ENCODE data around the gene EMILIN3. TPM values are rescaled to one million over a fixed set of nuclear protein-coding genes. Genes with fewer than 3 reads are reported as not detected.

Gene EMILIN3
- total RNA-seq, 2 experiments from 2014 or later = not detected

DNA sequence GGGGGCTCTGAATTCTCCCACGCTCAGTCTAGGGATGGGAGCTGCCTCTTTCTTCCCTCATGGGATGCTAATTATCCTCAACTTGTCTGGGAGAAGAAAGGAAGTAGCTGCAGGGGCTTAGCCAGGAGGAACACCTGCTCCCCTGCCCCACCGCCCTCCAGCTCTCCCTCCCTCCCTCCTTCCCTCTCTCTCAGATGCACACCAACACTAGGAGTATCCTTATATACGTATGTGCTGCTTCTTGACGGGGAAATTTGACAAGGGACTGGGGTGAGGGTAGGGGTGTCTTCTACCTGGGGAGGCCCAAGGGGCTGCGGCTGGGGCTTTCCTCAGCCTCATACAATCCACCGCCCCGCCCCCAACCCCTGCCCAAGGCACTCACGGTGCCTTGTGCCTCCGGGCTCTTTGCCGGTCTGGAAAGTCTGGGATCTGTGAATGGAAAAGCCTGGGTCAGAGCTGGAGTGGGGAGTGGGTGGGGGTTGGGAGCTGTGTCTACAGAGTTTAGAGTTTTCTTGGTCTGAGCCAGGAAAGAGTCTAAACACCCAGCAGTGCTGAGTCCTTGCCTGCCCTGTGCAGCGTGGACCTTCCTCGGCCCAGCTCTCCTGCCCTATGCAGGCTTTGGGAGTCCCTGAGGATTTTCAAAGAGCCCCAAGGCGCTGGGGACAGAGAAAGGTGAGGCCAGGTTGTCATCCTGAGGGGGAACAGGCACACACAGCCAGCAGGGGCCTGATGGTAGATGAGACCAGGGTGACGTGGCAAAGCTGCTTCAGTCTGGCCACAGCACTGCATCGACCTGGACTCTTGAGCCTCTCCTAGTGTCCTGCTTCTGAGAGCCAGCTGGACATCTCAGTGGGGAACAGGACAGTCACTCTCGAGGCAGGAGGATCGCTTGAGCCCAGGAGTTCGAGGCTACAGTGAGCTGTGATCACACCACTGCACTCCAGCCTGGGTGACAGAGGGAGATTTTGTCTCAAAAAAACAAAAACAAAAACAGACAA is 29.3 kb upstream of the EMILIN3 start:
- H3K27ac Mint-ChIP-seq = no peak overlapping the region
- H3K4me1 Mint-ChIP-seq = no peaks in the 10 kb centered on the region
- no peak overlapping the region for H3K4me3 Mint-ChIP-seq
- no peaks in the 10 kb centered on the region for H3K36me3 Mint-ChIP-seq
- no peaks in the 10 kb centered on the region for H3K9me3 Mint-ChIP-seq
- no peak for DNase-seq
- no peaks in the 10 kb centered on the region for H3K27me3 Mint-ChIP-seq

DNA sequence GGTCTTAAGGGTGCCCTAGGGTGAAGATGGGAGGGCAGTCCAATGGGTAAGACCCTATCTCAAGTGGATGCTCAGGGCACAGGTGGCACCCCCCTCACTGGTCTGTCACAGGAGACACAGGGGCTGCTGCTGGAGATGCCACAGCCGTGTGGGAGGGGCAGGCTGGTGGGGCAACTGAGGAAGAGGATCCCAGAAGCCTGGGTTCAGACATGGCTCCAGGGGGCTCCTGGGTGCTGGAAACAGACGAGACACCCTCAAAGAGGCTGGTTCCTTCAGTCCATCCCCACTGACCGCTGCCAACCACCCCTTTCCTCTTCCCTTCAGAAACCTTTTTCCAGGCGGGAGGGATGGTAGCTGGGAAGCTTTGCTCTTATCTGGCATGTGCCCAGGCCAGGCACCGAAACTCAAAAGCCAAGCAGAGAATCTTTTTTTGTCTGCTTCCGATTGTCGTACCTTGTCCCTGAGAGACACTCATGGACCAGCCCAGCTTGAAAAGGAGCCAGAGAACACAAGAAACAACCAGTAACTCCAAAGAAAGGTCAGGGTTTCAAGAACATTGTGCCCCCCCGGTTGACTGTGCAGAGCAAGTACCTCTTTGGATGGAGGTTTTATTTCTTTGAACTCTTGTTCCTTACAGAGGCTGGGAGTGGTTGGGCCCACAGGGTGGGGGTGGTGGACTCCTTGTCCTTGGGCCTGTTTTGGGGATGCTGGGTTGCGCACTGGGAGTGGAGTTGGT is 28.5 kb upstream of the EMILIN3 start:
- DNase-seq = no peak
- Mint-ChIP-seq H3K36me3 (no peaks in the 10 kb centered on the region), H3K4me3 (no peak overlapping the region), H3K27ac (no peak overlapping the region), H3K4me1 (no peaks in the 10 kb centered on the region), H3K27me3 (no peaks in the 10 kb centered on the region), H3K9me3 (no peaks in the 10 kb centered on the region)

DNA sequence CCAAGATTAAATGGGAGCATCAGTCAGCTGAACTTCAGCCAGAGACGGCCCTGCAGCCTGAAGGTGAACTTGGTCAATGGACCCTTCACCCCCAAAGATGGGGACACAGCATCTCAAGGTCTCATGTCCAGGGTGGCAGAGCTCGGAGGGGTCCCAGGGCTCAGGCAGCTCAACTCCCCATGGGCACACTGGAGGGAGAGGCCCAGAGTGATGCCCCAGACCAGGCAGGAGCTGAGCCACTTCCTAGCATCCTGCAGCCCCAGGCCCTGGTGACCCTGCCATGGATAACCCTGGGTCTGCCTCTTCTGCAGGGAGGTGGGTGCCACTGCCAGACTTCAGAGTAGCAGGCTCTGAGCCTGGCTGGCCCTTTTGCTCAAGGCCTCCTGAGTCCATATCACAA is 27.5 kb upstream of the EMILIN3 start:
- Mint-ChIP-seq H3K27ac (no peak overlapping the region), H3K4me1 (no peaks in the 10 kb centered on the region), H3K4me3 (no peak overlapping the region), H3K27me3 (no peaks in the 10 kb centered on the region), H3K9me3 (no peaks in the 10 kb centered on the region), H3K36me3 (no peaks in the 10 kb centered on the region)
- DNase-seq = no peak

DNA sequence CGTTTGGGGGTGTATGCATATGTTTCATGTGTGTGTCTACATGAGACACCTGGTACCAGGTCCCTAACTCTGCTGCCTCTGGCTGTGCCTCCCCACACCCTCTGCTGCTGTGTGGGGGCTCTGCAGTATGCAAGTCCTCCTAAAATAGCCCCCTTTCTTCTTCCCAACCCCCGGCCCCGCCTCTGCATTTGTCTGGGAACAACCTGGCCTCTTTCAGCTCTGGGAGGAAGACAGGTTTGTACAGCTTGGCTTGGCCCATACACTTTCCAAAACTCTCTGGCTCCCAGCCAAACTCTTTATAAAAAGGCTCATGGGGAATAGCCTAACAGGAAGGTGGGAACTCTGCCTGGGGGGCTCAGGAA is 27.1 kb upstream of the EMILIN3 start:
- H3K27ac Mint-ChIP-seq = no peak overlapping the region

DNA sequence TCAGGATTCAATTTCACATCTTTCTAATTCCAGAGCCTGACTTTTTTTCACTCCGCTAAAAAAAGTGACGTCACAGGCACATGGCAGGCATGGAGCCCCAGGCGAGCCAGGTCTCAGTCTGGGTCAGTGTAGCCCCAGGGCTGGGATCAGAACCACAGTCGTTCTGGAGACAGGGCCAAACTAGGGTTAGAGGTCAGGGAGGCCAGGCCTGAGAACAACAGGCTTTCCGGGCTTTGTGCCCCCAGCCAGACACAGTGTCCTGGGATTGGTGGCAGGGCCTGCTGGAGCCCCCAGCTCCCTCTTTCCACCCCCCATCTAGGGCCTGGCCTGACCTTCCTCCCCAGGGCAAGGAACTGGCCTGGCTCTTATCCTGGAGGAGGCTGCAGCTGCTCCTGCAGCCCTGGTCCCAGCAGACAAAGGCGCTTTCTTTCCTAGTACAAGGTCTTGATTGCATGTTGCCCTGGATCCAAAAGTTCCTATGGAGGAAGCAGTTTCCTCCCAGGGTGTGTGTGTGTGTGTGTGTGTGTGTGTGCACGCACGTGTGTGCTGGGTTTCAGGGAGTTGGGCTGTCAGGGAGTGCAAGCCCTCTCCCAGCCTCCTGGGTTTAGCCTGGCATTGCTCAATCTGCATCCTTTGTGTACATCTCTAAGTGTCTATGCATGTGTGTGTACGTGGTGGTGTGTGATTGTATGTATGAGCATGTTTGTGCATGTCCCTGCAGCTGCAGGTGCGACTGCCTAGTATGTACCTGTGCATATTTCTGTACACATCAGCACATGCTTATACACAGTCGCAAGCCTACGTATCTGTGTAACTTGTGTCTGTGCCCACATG is 26.5 kb upstream of the EMILIN3 start:
- Mint-ChIP-seq H3K4me3 (no peak overlapping the region), H3K9me3 (no peaks in the 10 kb centered on the region), H3K27ac (no peak overlapping the region), H3K36me3 (no peaks in the 10 kb centered on the region), H3K4me1 (no peaks in the 10 kb centered on the region), H3K27me3 (no peaks in the 10 kb centered on the region)
- DNase-seq = no peak

More for the DNA sequence above, 27.1 kb upstream of the EMILIN3 start:
- Mint-ChIP-seq H3K9me3 (no peaks in the 10 kb centered on the region), H3K36me3 (no peaks in the 10 kb centered on the region), H3K27me3 (no peaks in the 10 kb centered on the region), H3K4me3 (no peak overlapping the region), H3K4me1 (no peaks in the 10 kb centered on the region)
- DNase-seq = no peak

DNA sequence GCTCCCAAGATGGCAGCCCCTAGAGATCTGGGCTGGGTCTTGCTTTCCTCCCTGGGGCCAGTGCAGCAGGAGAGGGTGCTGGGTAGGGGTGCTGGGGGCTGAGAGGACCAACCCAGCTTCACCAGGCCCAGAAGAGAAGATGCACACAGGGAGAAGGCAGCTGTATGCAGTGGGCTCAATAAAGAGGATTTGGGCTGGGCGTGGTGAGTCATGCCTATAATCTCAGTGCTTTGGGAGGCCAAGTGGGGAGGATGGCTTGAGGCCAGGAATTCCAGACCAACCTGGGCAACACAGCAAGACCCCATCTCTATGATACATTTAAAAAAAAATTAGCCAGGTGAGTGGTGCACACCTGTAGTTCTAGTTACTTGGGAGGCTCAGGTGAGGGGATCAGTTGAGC is 25.7 kb upstream of the EMILIN3 start:
- Mint-ChIP-seq H3K27ac (no peak overlapping the region), H3K4me3 (no peak overlapping the region), H3K4me1 (no peaks in the 10 kb centered on the region), H3K36me3 (no peaks in the 10 kb centered on the region), H3K27me3 (no peaks in the 10 kb centered on the region), H3K9me3 (no peaks in the 10 kb centered on the region)
- no peak for DNase-seq

DNA sequence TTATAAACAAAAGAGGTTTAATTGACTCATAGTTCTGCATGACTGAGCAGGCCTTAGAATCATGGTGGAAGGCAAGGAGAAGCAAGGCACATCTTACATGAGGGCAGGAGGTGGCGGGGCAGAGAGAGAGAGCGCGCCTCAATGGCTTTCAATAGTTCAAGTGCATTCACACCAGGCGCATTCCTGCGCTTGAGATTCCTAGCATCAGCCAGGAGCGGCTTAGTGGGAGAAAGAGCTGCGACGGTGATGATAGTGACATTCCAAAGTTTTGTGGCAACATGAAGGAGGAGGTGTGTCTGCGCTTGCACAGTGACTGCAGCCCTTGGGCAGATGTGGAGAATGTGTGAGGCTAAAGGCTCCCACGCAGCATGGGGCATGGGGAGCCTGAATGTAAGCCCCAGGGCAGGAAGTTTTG is 25.0 kb upstream of the EMILIN3 start:
- Mint-ChIP-seq H3K9me3 (no peaks in the 10 kb centered on the region), H3K4me1 (no peaks in the 10 kb centered on the region), H3K4me3 (no peak overlapping the region), H3K27me3 (no peaks in the 10 kb centered on the region), H3K36me3 (no peaks in the 10 kb centered on the region), H3K27ac (no peak overlapping the region)
- DNase-seq = no peak

DNA sequence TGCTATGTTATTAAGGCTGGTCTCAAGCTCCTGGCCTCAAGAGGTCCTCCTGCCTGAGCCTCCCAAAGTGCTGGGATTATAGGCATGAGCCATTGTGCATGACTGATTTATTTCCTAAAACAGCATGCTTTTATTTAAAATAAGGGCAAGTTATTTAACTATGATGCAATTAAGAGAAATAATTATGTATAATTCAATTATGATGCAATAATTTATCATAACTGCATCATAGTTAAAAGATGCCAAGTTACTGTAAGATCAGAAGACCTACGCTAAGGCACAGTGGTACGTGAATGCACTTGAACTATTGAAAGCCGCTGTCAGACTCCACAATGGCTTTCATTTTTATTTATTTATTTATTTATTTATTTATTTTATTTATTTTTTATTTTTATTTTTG is 24.3 kb upstream of the EMILIN3 start:
- Mint-ChIP-seq H3K27me3 (no peaks in the 10 kb centered on the region), H3K4me1 (no peaks in the 10 kb centered on the region), H3K27ac (no peak overlapping the region), H3K36me3 (no peaks in the 10 kb centered on the region), H3K9me3 (no peaks in the 10 kb centered on the region), H3K4me3 (no peak overlapping the region)
- DNase-seq = no peak

DNA sequence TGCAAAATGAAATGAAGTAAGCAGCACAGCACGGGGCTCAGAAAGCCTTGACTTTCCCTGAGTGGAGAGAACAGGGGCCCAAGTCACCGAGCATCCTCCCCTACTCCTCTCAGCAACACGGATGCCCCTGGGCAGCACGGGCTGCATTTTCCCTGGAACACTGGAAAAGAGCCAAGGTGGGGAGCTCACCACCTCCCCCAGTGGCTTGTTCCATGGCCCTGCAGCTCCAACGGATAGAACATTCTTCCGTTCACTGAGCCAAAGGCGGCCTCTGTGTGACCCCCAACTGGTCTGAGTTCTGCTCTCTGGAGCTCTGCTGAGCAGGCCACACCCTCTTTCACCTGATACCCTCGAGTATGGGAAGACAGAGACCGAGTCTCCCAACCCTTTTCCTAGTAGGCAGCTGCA is 20.8 kb upstream of the EMILIN3 start:
- DNase-seq = no peak
- H3K4me1 Mint-ChIP-seq = no peaks in the 10 kb centered on the region
- H3K27me3 Mint-ChIP-seq = peaks cover 7% of the 10 kb centered on the region
- no peak overlapping the region for H3K27ac Mint-ChIP-seq
- no peaks in the 10 kb centered on the region for H3K36me3 Mint-ChIP-seq
- H3K4me3 Mint-ChIP-seq = no peak overlapping the region
- H3K9me3 Mint-ChIP-seq = peaks cover 2% of the 10 kb centered on the region

DNA sequence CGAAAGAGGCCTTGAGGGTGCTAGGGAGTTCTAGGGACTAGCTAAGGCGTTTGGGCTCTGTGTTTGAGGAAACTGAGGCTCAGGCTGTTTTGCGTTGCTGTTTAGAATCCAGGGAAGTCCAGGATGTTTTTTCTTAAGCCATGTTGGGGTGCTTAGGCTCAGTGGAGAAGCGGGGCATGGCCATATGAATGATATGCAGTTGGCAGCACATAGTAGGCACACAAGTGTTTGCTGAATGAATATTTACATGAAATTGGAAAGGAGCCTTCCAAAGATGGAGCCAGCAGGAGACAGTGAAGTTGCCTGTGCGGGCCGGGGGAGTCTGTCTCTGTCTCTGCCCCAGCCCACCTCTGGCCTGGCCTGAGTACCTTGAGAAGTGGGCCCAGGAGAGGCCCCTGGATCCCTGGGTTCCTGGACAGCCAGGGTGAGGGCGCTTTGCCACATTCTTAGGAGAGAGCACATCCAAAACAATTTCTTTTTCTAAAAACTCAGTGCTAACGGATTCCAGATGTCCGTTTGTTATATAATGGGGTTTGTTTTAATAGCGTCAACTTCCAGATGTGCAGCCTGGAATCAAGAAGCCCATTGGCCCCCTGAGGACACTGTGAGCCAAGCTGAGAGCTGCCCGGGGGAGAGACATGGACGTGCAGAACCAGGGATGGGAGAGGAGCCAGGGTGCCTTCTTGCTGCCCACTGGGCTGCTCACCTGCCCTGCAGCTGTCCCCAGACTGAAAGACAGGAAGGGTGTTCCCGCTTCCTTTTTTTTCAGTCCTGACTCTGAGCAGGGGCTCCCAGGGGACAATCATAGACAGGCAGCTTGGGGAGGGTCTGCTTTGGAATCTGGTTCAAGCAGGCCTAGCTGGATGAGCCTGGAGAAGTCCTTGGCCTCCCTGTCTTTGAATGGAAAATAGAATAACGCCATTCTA is 20.1 kb upstream of the EMILIN3 start:
- H3K36me3 Mint-ChIP-seq = no peaks in the 10 kb centered on the region
- H3K4me3 Mint-ChIP-seq = no peak overlapping the region
- H3K27me3 Mint-ChIP-seq = peaks cover 7% of the 10 kb centered on the region
- no peaks in the 10 kb centered on the region for H3K4me1 Mint-ChIP-seq
- H3K9me3 Mint-ChIP-seq = peaks cover 2% of the 10 kb centered on the region
- DNase-seq = no peak
- H3K27ac Mint-ChIP-seq = no peak overlapping the region

DNA sequence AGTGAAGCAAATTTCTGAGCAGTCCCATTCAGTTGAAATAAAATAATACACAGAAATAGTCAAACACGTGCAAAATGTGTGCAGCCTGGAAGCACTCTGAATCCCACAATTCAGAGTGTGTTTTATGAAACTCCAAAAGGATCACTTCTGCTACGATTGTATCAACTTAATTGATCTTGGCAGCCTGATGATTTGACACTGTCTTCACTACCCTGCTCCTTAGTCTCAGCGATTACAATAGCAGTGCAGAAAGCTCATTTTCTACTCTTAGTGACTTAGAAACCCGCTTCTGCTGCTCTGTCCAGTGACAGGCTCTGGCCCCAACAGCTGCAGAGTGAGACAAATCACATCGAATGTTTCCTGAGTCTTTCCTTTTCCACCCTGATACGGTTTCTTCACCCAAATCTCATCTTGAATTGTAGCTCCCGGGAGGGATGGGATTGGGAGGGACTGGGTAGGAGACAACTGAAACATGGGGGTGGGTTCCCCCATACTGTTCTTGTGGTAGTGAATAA is 16.2 kb upstream of the EMILIN3 start:
- peaks cover 2% of the 10 kb centered on the region for H3K9me3 Mint-ChIP-seq
- DNase-seq = no peak
- H3K36me3 Mint-ChIP-seq = no peaks in the 10 kb centered on the region
- no peak overlapping the region for H3K4me3 Mint-ChIP-seq
- no peaks in the 10 kb centered on the region for H3K4me1 Mint-ChIP-seq
- no peak overlapping the region for H3K27ac Mint-ChIP-seq
- peaks cover 27% of the 10 kb centered on the region for H3K27me3 Mint-ChIP-seq

DNA sequence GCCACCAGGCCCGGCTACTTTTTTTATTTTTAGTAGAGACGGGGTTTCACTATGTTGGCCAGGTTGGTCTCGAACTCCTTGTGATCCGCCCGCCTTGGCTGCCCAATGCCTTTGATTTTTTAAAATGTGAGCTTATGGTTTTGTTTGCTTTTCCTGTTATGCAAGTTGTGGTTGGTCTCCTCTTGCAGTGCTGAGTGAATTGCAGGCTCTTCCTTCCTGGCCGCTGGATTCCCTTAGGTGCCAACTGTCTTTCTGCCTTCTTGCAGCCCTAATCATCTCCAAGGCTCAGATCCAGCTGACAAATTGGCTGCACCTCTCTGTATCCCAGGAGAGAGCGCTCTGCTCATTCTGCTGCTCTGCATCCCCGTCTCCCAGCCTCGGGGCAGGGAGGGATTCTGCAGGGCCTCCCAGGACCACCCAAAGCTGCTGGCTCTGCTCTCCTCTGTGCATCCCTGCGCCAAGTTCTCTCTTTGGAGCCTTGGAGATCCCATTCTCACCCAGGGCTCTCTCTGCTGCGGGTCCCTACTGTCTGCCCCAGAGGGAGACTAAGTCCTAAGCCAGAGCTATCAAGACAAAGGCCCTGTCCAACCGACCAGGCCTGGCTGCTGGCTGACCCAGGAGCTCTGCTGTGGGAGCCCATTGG is 14.1 kb upstream of the EMILIN3 start:
- H3K4me1 Mint-ChIP-seq = no peaks in the 10 kb centered on the region
- peaks cover 2% of the 10 kb centered on the region for H3K9me3 Mint-ChIP-seq
- no peak overlapping the region for H3K4me3 Mint-ChIP-seq
- H3K27ac Mint-ChIP-seq = no peak overlapping the region
- H3K27me3 Mint-ChIP-seq = peaks cover 48% of the 10 kb centered on the region
- DNase-seq = no peak
- no peaks in the 10 kb centered on the region for H3K36me3 Mint-ChIP-seq

DNA sequence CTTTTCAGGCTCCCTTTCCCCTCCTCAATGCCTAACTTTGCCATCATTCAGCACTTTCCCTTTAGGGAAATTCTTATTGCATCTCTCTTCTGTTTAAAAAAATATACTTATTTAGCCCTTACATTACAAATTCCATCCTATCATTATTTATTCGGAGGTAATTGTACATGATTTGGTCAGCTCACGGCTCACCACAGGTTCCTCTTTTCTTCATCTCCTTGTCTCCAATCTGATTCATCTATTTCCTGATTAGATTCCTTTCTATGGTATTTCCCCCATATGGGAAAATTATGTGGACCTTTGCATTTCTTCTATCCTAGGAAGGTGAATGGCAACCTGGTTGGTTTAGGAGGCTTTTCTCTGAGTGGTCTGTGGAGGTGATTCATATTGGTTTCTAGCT is 12.9 kb upstream of the EMILIN3 start:
- Mint-ChIP-seq H3K4me1 (no peaks in the 10 kb centered on the region), H3K36me3 (no peaks in the 10 kb centered on the region), H3K4me3 (no peak overlapping the region), H3K9me3 (peaks cover 2% of the 10 kb centered on the region), H3K27ac (no peak overlapping the region), H3K27me3 (peaks cover 48% of the 10 kb centered on the region)
- no peak for DNase-seq

DNA sequence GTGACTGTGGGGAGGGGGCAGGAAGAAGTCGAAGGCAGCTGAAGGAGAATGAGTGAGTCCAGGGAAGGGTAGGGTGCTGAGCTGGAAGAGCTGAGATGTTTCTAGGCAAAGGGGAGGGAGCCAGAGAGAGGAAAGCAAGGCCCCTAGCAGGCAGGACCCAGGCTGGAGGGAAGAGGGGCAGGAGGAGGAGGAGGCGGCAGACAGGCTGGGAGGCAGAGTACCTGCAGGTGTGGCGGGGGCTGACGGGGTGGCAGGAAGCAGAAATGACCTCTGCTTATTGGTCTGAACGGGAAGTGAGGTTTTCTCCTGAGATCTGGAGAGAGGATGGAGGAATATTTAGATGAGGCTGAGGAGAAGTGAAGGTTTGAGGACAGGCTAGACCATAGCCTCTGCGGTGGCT is 10.7 kb upstream of the EMILIN3 start:
- H3K36me3 Mint-ChIP-seq = no peaks in the 10 kb centered on the region
- H3K4me1 Mint-ChIP-seq = no peaks in the 10 kb centered on the region
- DNase-seq = no peak
- no peak overlapping the region for H3K27ac Mint-ChIP-seq
- peaks cover 1% of the 10 kb centered on the region for H3K9me3 Mint-ChIP-seq
- no peak overlapping the region for H3K4me3 Mint-ChIP-seq
- H3K27me3 Mint-ChIP-seq = peaks cover 45% of the 10 kb centered on the region

All from activated naive CD8-positive, alpha-beta T cell treated with anti-CD3 and anti-CD28 coated beads for 36 hours (primary cell).